Left lobe of liver (tissue), 2 donors: ENCODE results near the gene SFR1. TPM values are rescaled to one million over a fixed set of nuclear protein-coding genes. Genes with fewer than 3 reads are reported as not detected.

Experiments used
- ATAC-seq: fragments of 200-7000 bp; cut with Tn5 transposase; one replicate; pipeline ENCODE4 v1.9.1; 2020; ENCODE audit warnings: mild to moderate bottlenecking, moderate library complexity
- DNase-seq: peaks from one replicate; pipeline ENCODE4 v3.0.0-alpha.2; 2020; ENCODE audit warnings: low spot score
- total RNA-seq: library from RNA; stranded (reverse); gene quantifications from one replicate; pipeline ENCODE4 v1.2.1, GENCODE V29; 2021
- donor health status: DM: no; HTN: no; CAD: no; lungs with moderate emphysema.
- donor health status: DM: no; HTN: yes; CAD: no.

Gene SFR1
- total RNA-seq, 1 donor from 2014 or later, result 1.2 TPM

GRCh38 chr10:104104418-104104817, 17.6 kb upstream of the SFR1 start:
- ATAC-seq (no peak), DNase-seq (no peak)

GRCh38 chr10:104104926-104105325, 17.0 kb upstream of the SFR1 start:
- ATAC-seq, result no peak

GRCh38 chr10:104109908-104110662, 11.9 kb upstream of the SFR1 start:
- ATAC-seq, result no peak
- DNase-seq, result no peak

More at GRCh38 chr10:104104926-104105325, 17.0 kb upstream of the SFR1 start:
- no peak for DNase-seq

- no peak for ATAC-seq
- DNase-seq, result no peak
Measured at GRCh38 chr10:104113376-104113956, 8.5 kb upstream of the SFR1 start.

- no peak for DNase-seq
Measured at GRCh38 chr10:104117839-104118323, 4.1 kb upstream of the SFR1 start.

GRCh38 chr10:104119996-104120395, 2.0 kb upstream of the SFR1 start:
- no peak for ATAC-seq
- no peak for DNase-seq

More at GRCh38 chr10:104117839-104118323, 4.1 kb upstream of the SFR1 start:
- ATAC-seq, result no peak

GRCh38 chr10:104120512-104120902, 1.5 kb upstream of the SFR1 start:
- DNase-seq (no peak), ATAC-seq (no peak)

GRCh38 chr10:104120903-104121484, 977 bp upstream of the SFR1 start:
- DNase-seq (peak; percentile 84), ATAC-seq (peak; percentile 56)

- no peak for DNase-seq
- no peak for ATAC-seq
Measured at GRCh38 chr10:104122225-104123107, 495 bp downstream of the SFR1 start.

GRCh38 chr10:104123397-104123796, 1.4 kb downstream of the SFR1 start:
- no peak for DNase-seq
- ATAC-seq, result no peak

GRCh38 chr10:104127411-104127810, 5.4 kb downstream of the SFR1 start:
- ATAC-seq, result peak; percentile 36

GRCh38 chr10:104128214-104128613, 6.2 kb downstream of the SFR1 start:
- ATAC-seq, result no peak

More at GRCh38 chr10:104127411-104127810, 5.4 kb downstream of the SFR1 start:
- no peak for DNase-seq

GRCh38 chr10:104130041-104130440, 8.1 kb downstream of the SFR1 start:
- ATAC-seq, result no peak
- no peak for DNase-seq

More at GRCh38 chr10:104128214-104128613, 6.2 kb downstream of the SFR1 start:
- no peak for DNase-seq

- DNase-seq, result no peak
- ATAC-seq, result no peak
Measured at GRCh38 chr10:104138131-104138530, 16.2 kb downstream of the SFR1 start.

GRCh38 chr10:104139221-104139620, 17.2 kb downstream of the SFR1 start:
- ATAC-seq (no peak), DNase-seq (no peak)

GRCh38 chr10:104142081-104142480, 20.1 kb downstream of the SFR1 start:
- no peak for ATAC-seq
- no peak for DNase-seq

GRCh38 chr10:104143829-104144228, 21.9 kb downstream of the SFR1 start:
- DNase-seq (no peak), ATAC-seq (no peak)

- ATAC-seq, result no peak
- no peak for DNase-seq
Measured at GRCh38 chr10:104144931-104145330, 23.0 kb downstream of the SFR1 start.

GRCh38 chr10:104146882-104147281, 24.9 kb downstream of the SFR1 start:
- ATAC-seq (no peak), DNase-seq (no peak)

- no peak for ATAC-seq
- no peak for DNase-seq
Measured at GRCh38 chr10:104150139-104150538, 28.2 kb downstream of the SFR1 start.

GRCh38 chr10:104151737-104152136, 29.8 kb downstream of the SFR1 start:
- DNase-seq, result no peak
- no peak for ATAC-seq
